GM21423 (cell line): ENCODE measurements around the gene KIAA1217.

Experiments
- ATAC-seq: cut with Tn5 transposase; IDR thresholded peaks from one replicate; pipeline ENCODE4 v1.9.1; 2021; ENCODE audit warnings: mild to moderate bottlenecking, moderate library complexity; ENCODE audit not compliant: unreplicated experiment

Gene KIAA1217

DNA sequence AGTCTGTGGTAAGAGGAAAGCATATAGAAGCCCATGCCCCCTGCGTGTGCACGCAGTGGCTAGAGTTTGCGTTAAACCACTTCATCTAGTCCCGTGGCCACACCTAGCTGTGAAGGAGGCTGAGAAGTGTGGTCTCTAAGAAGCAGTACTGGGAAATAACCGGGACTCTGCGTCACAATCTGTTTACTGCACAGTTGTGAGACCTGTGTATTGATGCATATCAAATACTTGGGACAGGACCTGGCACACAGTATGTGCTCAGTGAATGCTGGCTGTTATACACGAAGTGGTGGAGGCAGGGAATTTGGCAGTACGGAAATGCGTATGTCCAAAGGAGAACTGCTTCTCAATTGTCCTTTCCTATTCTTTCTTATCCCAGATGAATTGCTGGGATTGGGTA, 365.2 kb downstream of the KIAA1217 start:
- no peak for ATAC-seq

DNA sequence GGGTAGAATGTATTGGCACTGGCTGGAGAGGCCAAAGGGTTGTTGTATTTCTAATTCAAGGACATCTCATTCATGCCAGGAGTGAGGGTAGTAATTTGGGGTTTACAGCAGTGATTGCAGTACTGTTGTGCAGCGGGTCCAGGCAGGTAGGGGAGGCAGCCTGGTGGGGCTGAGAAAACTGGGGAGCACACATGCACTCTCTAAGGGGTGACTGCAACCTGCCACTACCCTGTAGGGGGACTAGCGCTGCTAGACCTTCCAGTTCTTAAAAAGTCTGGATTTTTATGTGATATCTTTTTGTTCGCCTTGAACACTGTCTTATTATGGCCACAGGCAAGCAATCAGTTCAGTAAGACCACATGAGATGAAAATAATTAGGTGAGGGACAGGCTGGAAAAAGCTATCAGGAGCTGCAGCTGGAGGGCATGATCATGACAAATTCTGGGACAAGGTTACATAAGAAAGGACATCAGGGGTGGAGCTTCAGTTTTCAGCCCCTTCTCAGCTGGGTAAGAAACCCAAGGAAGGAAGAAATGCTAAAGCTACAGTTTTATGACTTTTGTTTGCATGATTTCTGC, 365.7 kb downstream of the KIAA1217 start:
- no peak for ATAC-seq

DNA sequence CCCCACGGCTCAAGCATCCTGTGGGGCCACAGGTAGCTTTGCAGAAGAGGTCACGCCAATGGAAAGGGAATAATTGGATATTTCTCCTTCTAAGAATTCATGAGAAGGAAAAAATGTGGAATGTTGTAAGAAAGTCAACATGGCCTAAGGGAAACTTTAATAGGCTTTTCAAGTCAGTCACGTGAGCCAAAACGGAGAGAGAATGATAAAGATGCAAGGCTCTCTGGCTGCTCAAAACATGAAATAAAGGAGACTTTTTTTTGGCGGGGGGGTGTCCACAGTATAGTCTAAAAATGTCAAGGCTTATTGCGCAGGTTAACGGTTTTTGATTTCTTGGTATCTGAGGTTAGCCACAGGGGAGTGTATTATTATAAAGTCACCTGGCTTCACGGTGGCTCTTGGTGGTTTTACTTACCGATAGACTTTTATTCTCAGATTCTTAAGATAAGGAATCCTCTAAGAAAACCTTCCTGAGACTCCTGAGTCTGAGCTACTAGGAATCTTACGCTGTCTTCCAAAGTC, 366.6 kb downstream of the KIAA1217 start:
- no peak for ATAC-seq

DNA sequence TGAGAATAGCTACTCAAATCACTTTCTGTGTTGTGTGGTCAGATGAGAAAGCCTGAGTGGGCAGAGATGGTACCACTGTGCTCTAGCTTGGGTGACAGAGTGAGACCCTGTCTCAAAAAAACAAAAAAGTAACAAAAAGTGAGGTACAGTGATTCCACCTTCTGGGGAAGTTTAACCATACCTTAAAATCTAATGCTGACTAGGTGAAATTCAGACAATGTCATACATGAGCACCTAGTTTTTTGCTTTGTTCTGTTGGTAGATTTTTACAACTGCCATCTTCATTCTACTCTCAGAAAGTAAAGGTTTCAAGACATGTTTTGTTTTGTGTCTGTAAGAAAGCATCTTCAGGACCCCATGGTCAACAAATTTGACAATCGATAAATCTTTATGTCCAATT, 370.5 kb downstream of the KIAA1217 start:
- no peak for ATAC-seq

DNA sequence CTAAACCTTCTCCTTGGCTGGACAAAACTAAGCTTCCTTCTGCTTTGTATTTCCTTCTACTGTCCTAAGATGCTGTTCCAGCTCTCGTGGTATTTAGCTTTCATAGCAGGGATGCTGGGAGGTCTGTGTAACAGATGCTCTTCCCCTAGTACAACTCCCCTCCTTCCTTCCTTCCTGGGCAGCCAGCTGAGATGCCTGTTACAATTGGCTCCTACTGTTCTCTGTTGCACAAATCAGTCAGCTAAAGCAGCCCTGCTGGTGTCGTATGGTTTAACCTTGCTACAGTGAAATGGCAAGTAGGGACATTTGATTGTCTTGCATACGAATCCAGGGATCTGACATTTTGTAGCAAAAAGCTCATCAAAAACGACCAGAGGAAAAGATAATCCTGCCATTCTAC, 371.0 kb downstream of the KIAA1217 start:
- no peak for ATAC-seq

DNA sequence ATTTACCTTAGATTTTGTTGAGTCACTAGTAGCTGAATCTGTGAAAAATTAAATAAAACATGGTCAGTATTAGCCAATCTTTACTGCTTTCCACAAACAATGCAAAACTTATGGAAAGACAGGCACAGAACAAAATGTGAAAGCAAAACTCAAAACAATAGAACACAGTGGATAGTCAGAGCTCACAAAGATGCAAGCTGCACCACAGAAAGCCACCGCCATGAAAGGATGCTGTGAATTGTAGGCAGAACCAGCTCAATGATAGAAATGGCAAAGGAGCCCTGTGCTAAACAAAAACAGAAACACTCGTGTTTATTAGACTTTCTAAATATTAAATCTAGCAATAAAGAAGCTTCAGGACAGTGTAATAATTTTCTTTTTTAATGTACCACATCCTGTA, 380.3 kb downstream of the KIAA1217 start:
- no peak for ATAC-seq

DNA sequence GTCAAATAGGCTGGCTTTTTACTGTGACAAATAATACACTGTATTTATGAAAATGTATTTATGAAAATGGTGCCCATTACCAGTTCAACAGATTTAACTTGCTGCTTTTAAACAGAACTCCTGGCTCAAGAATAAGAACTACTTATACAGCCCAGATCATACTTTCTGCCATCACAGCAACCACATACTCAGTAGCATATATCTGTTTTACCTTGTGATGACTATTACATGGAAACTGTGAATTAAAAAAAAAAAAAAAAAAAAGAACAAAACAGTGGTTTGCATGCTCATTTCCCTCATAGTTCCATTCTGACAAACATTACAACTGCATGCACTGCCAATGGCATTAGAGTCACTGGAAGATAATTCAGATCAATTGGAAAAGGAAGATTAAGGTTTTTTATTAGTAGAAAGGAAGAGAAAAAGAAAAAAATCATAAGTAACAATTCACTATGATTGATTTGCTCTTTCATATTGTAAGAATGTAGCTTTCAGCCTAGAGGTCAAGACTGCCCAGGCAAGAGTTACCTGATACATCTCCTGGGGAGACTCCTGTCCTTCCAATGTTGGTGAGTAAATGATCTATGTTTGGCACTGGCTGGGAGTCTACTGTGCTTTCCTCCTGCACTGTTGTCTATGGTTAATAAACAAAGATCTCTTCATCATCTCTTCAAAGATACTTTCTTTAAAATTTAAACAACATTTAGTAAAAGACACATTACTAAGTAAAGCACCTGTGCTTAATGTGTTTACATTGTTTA, 381.9 kb downstream of the KIAA1217 start:
- ATAC-seq, result no peak

DNA sequence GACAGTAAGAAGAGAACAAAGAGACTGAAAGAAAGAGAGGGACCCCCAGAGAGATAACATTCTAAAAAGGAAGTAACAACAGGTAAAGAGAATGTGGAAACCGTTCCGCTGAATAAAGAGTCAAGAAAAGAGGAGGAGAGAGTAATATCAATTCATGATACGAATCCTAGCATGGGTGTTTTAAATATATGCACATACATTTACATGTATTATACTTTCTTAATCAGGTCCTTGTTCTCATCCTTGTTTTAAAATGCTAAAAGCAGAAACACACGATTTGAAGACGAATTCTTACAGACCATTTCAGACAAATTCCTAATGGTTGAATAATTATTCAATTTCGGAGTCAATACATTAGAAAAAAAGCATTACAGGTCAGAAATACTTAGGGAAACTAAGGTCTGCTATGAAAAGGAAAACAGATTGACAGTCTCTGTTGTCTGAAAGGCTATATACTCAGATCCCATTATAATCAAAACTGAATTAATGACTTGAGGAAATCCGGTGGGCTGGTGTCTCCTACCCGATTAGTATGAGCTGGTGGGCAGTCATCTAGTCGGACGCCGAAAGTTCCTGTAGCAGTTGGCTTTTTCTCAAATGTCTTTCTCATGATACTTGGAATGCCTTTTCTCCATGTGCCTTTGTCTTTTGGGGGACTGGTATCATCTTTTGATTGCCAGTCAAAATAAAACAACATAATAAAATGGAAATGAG, 387.4 kb downstream of the KIAA1217 start:
- no peak for ATAC-seq

DNA sequence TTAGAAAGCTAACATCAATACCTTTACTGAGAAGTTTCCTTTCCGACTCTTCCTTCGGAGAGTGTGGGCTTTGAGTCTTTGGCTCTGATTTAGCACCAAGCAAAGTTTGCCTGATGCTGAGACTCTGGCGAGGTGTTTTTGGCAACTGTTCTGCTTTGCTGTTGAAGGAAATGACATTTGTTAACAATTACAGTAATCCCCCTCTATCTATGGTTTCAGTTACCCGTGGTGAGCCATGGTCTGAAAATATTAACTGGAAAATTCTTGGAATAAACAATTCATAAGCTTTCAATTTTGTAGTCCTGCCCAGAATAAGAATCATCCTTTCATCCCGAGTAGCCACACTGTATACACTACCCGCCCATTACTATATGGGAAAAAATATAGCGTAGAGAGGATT, 388.5 kb downstream of the KIAA1217 start:
- no peak for ATAC-seq
